T-helper 2 cell treated with Interferon-gamma antibody and Interleukin-4, amounts not matched to agents 100 ng/mL and 5 ng/mL, for 36 hours (primary cell): Measurements from ENCODE around the gene ZFP82. TPM values are rescaled to one million over a fixed set of nuclear protein-coding genes. Genes with fewer than 3 reads are reported as not detected.

ENCODE experiments used
- intact Hi-C: fragments of 100-400 bp; cut with micrococcal nuclease; formaldehyde crosslinking; loops from one replicate; pipeline ENCODE4 v1.15.1; 2023
- total RNA-seq: library from RNA; stranded (reverse); gene quantifications from 2 replicates; pipeline ENCODE4 v1.2.3, GENCODE V29; 2022

Gene ZFP82
- total RNA-seq, 1 donor from 2014 or later = 4.6 TPM

DNA sequence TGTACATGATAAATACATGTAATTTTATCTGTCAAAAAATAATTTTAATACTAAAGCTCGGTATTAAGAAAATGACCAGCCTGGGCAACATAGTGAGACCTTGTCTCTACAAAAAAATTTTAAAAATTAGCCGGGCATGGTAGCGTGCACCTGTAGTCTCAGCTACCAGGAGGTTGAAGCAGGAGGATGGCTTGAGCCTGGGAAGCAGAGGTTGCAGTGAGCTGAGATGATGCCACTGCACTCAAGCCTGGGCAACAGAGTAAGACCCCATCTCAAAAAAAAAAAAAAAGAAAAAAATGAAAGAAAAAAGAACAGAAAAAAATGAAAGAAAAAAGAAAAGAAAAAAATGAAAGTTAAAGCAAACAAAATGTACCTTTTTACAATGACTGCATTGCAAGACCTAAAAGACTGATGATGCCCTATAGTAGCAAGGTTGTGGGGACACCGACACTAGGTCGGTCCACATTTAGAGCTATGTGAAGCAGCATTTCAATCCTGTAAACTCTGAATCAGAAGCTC lies 44.7 kb downstream of the ZFP82 start:
- intact Hi-C loops = no loop called here

DNA sequence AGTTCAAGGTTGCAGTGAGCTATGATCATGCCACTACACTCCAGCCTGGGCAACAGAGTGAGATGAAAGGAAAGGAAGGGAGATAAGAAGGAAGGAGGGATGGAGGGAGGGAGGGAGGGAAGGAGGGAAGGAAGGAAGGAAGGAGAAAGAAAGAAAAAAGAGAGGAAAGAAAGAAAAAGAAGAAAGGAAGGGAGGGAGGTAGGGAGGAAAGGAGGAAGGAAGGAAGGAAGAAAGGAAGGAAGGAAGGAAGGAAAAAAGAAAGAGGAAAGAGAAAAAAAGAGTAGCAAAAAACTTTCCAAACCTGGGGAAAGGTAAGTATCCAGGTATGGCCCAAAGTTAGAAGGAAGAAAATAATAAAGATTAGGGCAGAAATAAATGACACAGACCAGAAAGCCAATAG lies 46.6 kb downstream of the ZFP82 start:
- intact Hi-C loops = no loop called here

DNA sequence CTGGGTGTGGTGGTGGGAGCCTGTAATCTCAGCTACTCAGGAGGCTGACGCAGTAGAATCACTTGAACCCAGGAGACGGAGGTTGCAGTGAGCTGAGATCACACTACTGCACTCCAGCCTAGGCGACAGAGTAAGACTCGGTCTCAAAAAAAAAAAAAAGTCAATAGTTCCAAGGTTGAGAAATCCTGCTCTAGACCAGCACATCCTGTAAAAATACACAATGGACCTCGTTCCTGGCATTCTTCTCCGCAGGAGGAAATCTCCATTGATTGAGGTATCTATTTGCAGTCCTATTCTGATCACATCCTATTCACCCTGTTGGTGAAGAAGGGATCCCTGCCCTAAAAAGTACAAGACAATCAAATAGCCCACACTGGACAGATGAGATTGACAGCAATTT lies 54.6 kb downstream of the ZFP82 start:
- intact Hi-C loops = no loop called here

Other genes starting within 250 kb of the ZFP82 start
- 2.0 and 3.0 TPM in 2 replicates for gene ZNF565, start 204.0 kb downstream of the ZFP82 start, total RNA-seq
- gene ZNF146, start 203.5 kb downstream of the ZFP82 start, total RNA-seq = 53.9 and 59.3 TPM in 2 replicates
- gene ZFP14, start 39.4 kb downstream of the ZFP82 start, total RNA-seq = 5.0 TPM in 2 replicates
- gene ZNF566, start 70.9 kb upstream of the ZFP82 start, total RNA-seq = 6.9 and 8.3 TPM in 2 replicates
- 8.1 and 8.3 TPM in 2 replicates for gene ZNF260, start 109.6 kb upstream of the ZFP82 start, total RNA-seq
- 14.9 and 17.0 TPM in 2 replicates for gene ZNF529, start 154.6 kb upstream of the ZFP82 start, total RNA-seq
- 10.4 and 13.4 TPM in 2 replicates for gene ZNF382, start 186.7 kb upstream of the ZFP82 start, total RNA-seq
- 6.7 TPM in 2 replicates for gene ZNF461, start 248.2 kb upstream of the ZFP82 start, total RNA-seq